ENCODE results near the gene MAN1A2. TPM values are rescaled to one million over a fixed set of nuclear protein-coding genes. Genes with fewer than 3 reads are reported as not detected.

Gene MAN1A2
- total RNA-seq, 4 donors from 2014 or later = 23.3 to 77.6 (median 57.0) TPM

- Histone ChIP-seq H3K36me3 (no peaks in the 10 kb centered on the region), H3K9me3 (no peaks in the 10 kb centered on the region), H3K27me3 (no peaks in the 10 kb centered on the region), H3K4me1 (no peaks in the 10 kb centered on the region), H3K4me3 (no peak overlapping the region), H3K27ac (no peak overlapping the region)
- TF ChIP-seq POLR2A (IDR thresholded peaks at IDR 0.05) = no peak
- no peak for TF ChIP-seq CTCF (IDR thresholded peaks at IDR 0.05)
- intact Hi-C loops (cut with DNase I; ENCODE audit: low total_unique reads) = loop anchor here (10.0 kb wide), 1 partner anchor 219 kb away; no protein-coding TSS in a partner anchor
- no peak for DNase-seq
Measured at GRCh38 chr1:117535821-117536220, 168.6 kb downstream of the MAN1A2 start.

- H3K9me3 ChIP-seq = no peaks in the 10 kb centered on the region
- H3K4me1 ChIP-seq = no peaks in the 10 kb centered on the region
- no peak for DNase-seq
- H3K27ac ChIP-seq = no peak overlapping the region
- H3K4me3 ChIP-seq = no peak overlapping the region
- no peaks in the 10 kb centered on the region for H3K36me3 ChIP-seq
- intact Hi-C loops (cut with DNase I; ENCODE audit: low total_unique reads) = loop anchor here (10.0 kb wide), 1 partner anchor 217 kb away; no protein-coding TSS in a partner anchor
- TF ChIP-seq POLR2A (IDR thresholded peaks at IDR 0.05) = no peak
- no peak for TF ChIP-seq CTCF (IDR thresholded peaks at IDR 0.05)
- no peaks in the 10 kb centered on the region for H3K27me3 ChIP-seq
Measured at GRCh38 chr1:117537291-117537920, 170.2 kb downstream of the MAN1A2 start.

- TF ChIP-seq POLR2A (IDR thresholded peaks at IDR 0.05) (no peak), CTCF (IDR thresholded peaks at IDR 0.05) (no peak)
- Histone ChIP-seq H3K9me3 (no peaks in the 10 kb centered on the region), H3K36me3 (no peaks in the 10 kb centered on the region), H3K27me3 (no peaks in the 10 kb centered on the region), H3K27ac (no peak overlapping the region), H3K4me3 (no peak overlapping the region), H3K4me1 (no peaks in the 10 kb centered on the region)
- DNase-seq = no peak
- intact Hi-C loops (cut with DNase I; ENCODE audit: low total_unique reads) = no loop called here
Measured at GRCh38 chr1:117540532-117540931, 173.3 kb downstream of the MAN1A2 start.

GRCh38 chr1:117541003-117541402 lies 173.8 kb downstream of the MAN1A2 start:
- no peak overlapping the region for H3K27ac ChIP-seq
- H3K9me3 ChIP-seq = no peaks in the 10 kb centered on the region
- TF ChIP-seq CTCF (IDR thresholded peaks at IDR 0.05) = no peak
- TF ChIP-seq POLR2A (IDR thresholded peaks at IDR 0.05) = no peak
- H3K4me1 ChIP-seq = no peaks in the 10 kb centered on the region
- intact Hi-C loops (cut with DNase I; ENCODE audit: low total_unique reads) = no loop called here
- DNase-seq = peak; percentile 34 to 38
- no peak overlapping the region for H3K4me3 ChIP-seq
- H3K27me3 ChIP-seq = no peaks in the 10 kb centered on the region
- no peaks in the 10 kb centered on the region for H3K36me3 ChIP-seq

- Histone ChIP-seq H3K27ac (no peak overlapping the region), H3K9me3 (no peaks in the 10 kb centered on the region), H3K4me1 (no peaks in the 10 kb centered on the region), H3K27me3 (no peaks in the 10 kb centered on the region), H3K4me3 (no peak overlapping the region), H3K36me3 (no peaks in the 10 kb centered on the region)
- DNase-seq = no peak
- TF ChIP-seq POLR2A (IDR thresholded peaks at IDR 0.05) = no peak
- no peak for TF ChIP-seq CTCF (IDR thresholded peaks at IDR 0.05)
- intact Hi-C loops (cut with DNase I; ENCODE audit: low total_unique reads) = no loop called here
Measured at GRCh38 chr1:117541585-117541984, 174.3 kb downstream of the MAN1A2 start.

Data from uterus (tissue), 4 donors.